CD4-positive, alpha-beta T cell treated with Interferon alpha-2 for 1 hour (primary cell): ENCODE results near the gene LRRC73.
"Not testable (repeated sequence)": the region's sequence is repeated elsewhere in the genome, so short reads cannot be mapped to it uniquely, and the experiment has no call there.

Experiments used
- DNase-seq, 2 donors: peaks; one replicate each; pipeline ENCODE4 v3.0.0-alpha.2; 2020 to 2022

LRRC73 gene, protein sequence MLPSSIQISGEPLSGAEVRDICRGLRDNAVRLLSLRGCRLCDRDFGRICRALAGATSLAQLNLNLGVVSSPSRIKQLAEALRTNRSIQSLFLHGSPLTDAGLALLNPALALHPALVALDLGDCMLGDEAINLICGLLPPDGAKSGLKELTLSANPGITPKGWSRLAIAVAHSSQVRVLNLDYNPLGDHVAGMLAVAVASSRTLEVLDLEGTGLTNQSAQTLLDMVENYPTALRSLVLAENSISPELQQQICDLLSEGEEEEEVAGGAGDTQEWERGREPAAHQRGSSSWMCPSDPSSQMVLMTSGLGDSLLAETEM

GRCh38 chr6:43509984-43510826, at the start of gene LRRC73:
TSS of gene LRRC73 (minus strand) at chr6:43510346. CDS start at chr6:43509785, 561 bp downstream.
- DNase-seq, result peak; percentile 78 to 85

- DNase-seq, result no peak
These were observed 49.2 kb upstream of the LRRC73 start for GRCh38 chr6:43559328-43559727.

GRCh38 chr6:43557620-43558019, 47.5 kb upstream of the LRRC73 start:
- not testable (repeated sequence) for DNase-seq

GRCh38 chr6:43547222-43547621, 37.1 kb upstream of the LRRC73 start:
- DNase-seq, result no peak

DNA sequence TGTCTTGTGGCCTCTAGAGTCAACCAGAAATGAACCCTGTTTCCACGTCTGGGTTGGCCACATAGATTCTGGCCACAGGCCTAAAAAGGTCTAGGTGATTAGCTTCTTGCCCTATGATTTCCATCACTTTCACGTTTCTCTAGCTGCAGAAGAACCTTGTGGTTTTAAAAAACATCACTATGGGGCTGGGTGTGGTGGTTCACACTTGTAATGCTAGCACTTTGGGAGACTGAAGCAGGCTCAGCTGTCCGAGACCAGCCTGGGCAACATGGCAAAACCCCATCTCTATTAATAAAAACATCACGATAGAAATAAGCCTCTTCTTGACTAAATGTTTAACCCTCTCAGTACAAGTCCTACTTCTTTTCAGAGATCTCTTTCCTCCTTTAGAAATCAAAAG, 34.3 kb upstream of the LRRC73 start:
- peak in 1 of 2 donors; percentile 7 for DNase-seq

DNA sequence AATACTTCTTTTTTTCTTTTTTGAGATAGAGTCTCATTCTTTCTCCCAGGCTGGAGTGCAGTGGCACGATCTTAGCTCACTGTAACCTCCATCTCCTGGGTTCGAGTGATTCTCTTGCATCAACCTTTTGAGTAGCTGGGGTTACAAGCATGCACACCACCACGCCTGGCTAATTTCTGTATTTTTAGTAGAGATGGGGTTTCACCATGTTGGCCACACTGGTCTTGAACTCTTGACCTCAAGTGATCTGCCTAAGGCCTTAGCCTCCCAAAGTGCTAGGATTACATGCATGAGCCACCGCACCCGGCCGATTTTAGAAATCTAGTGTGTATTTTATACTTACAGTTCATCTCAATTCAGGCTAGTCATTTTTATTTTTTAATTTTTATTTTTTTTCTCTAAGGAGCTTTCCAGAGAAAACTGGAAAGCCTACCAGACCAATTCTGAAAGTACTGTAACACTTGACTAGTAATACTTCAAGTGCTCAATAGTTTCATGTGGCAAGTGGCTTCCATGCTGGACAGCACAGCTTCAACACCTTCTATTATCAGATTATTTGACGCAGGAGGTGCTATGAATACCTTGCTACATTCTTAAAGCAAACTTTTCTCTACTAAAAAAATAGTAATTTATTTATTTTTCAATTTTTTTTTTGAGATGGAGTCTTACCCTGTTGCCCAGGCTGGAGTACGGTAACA, 31.8 kb upstream of the LRRC73 start:
- no peak for DNase-seq

GRCh38 chr6:43540507-43540906, 30.4 kb upstream of the LRRC73 start:
- DNase-seq, result no peak

DNA sequence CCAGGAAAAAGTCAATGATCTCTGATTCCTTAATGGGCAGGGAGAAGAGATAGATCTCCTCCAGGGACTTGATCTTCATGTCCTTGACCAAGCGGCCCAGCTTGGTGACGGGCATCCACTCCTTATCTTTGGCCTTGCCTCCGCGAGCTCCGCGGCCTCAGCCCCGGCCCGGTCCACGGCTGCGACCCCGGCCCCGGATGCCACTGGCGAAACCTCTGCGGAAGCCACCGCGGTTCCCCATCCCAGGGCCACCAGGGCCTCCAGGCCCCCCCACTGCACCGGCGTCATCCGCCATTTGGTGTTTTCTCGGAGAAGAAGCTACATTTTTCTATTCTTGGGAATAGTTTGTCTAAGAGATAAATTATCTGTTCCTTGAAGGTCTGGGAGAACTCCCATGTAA, 29.3 kb upstream of the LRRC73 start:
- DNase-seq, result not testable (repeated sequence)

- not testable (repeated sequence) for DNase-seq
These were observed 28.8 kb upstream of the LRRC73 start for GRCh38 chr6:43538986-43539385.

DNA sequence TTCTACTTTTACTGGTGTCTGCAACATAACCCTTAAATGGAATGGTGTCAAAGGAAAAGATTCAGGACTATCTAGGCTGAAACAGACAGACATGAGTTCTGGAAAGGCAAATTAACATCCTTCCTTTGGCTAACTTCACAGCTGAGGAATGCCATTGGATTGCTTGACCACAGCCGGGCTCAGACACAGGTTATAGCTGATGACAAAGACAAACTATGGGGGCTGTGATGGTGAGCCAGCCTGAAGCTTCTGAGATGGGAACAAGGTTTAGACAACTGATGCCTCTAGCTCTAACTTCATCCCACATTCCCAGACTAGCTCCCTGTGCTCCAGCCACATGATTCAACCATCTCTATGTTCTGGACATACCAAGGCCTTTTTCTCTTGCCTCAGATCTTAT, 22.1 kb upstream of the LRRC73 start:
- no peak for DNase-seq

DNA sequence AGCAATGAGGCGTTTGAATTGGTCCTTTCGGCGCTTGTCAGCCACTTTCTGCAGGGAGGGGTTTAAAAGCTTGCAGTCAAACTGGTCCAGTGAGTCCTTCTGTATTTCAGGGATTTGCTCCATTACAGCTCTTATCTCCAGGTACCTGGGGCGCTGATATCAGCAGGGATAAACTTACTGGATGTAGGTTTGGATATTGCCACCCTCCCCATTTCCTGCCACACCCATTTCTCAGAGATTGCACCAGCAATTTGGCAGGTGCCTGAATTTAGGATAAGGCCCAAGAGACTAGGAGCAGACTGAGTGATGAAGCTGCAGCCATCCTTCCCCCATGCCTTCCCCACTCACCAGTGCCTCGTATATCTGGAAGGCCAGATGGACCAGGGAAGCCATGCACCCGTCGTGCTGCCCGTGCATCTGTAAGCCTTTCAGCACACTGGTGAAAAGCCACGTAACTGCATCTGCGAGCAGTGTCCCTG, 14.4 kb upstream of the LRRC73 start:
- DNase-seq, result no peak

DNA sequence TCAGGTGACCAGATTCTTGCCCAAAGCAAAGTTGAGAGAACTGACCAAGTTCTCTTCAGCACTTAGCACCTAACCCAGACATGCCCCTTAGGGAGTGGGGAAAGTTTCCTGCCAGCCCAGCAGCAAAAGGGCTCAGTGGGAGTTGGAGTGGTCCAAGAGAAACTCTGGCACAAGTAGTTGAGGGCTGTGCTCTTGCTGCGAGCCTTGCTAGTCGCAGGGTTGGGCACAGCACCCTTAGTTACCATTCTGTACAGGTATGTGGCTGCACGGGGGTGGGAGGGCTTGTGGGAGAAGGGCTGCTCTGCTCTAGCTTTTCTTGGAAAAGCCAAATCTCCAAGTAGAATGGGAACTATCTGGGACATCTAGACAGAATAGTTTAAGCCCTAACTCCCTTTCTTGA, 13.1 kb upstream of the LRRC73 start:
- no peak for DNase-seq

DNA sequence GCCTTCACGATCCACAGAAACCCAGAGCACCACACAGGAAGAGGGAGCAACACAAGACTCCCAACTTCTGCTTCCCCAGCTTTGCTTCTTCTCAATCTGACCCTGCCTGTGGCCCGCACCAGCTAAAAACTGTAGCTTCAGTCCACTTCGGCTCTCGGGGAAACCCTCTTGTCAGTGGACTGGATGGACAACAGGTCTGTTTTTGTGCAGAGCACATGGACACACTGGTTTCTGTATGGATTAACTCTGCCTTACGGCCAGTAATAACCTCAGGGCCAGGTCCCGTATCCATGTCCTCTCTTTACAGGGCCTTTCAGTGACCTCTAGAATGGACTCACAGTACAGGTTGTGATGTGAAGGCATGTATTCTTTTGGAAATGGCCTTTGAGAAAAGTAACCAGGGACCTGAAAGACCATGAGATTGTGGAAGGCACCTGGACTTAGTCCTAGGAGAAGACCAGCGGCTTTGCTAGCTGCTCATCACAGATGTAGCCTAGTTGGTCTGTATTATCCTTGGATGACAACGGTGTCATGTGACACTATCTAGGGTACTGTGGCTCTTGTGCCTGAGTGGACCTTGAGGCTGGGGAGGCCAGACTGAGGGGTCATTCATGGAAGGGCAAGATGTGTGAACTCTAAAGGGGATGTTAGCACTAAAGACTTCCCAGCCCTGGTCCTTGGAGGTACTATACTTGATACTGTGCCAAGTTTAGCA, 12.6 kb upstream of the LRRC73 start:
- no peak for DNase-seq

DNA sequence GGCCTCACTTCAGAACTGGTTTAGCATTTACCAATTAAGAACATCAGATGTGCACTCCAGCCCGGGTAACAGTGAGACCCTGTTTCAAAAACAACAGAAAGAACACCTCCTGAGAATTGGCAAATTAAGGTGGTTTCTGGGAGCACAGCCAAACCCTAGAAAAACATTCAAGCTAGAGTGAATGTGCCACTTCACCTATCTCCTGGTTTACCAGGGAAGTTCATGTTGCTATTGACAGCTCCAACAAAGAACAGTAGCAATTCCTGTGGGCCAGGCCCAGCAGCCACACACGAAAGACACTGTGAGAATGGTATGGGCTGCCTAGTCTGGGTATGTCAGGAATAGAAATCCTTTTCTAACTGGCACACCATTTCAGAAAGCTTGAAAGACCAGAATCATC, 11.7 kb upstream of the LRRC73 start:
- DNase-seq, result no peak

- DNase-seq, result no peak
These were observed 10.0 kb upstream of the LRRC73 start for GRCh38 chr6:43520097-43520496.

- DNase-seq, result no peak
These were observed 7.6 kb upstream of the LRRC73 start for GRCh38 chr6:43517505-43518357.

- DNase-seq, result peak; percentile 96 to 97
These were observed 6.8 kb upstream of the LRRC73 start, which contains the start of the genes POLR1C and YIPF3 for GRCh38 chr6:43516697-43517504. TSS of gene POLR1C (plus strand) at chr6:43517089. CDS start at chr6:43517110, 21 bp downstream. TSS of gene YIPF3 (minus strand) at chr6:43516926. CDS start at chr6:43516807, 119 bp downstream.

- no peak for DNase-seq
These were observed 6.2 kb upstream of the LRRC73 start for GRCh38 chr6:43516367-43516696.

DNA sequence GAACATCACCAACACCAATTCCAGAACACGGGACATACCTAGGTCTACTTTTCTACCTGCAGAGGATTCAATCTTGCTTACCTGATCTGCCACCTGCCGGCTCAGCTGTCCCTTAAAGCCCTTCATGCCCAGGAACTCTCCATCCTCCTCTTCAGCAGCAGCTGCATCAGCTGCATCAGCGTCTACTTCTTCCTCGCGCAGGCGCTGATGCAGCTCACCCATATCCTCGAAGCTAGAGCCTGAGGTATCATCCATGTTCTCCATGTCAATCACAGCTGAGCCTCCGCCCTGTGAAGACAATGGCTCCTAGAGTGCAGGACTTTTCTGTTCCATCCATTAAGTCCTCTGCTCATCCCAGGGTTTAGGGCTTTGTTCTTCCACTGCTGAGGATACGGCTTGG, 5.7 kb upstream of the LRRC73 start:
- no peak for DNase-seq

DNA sequence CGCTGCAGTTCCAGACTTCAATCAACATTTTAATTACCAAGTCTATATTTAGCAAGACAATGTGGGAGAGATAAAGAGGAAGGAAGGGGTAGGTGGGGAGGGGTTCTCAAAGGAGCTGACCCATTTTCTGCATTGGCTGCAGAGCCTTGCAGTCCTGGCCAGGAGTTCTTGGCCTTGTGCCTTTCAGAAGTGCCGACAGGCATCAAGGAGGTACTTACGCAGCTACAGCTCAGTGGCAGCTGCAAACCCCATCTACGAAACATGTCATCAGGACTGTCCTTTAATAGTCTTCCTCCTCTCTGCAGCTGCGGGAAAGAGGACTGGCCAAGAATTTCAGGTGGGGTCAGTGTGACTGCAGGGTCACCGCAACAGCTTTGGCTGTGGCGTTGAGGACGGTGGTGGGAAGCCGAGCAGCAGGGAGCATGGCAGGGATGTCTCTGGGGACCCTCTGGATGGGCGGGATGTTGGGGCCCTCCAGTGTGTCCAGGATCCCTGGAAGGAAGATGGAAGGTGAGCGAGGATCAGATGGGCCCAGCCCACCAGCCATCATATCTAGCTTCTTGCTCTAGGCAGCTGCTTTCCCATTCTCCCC, 1.8 kb upstream of the LRRC73 start:
- DNase-seq, result no peak
